Measurements from ENCODE around the gene WDR7. TPM values are rescaled to one million over a fixed set of nuclear protein-coding genes. Genes with fewer than 3 reads are reported as not detected.

Gene WDR7
- total and polyA plus RNA-seq, 10 of the 15 experiments (the other 5 are each of a cell fraction or from before 2014, with no cell fraction given): 2.8 to 16.5 (median 11.7) TPM

DNA sequence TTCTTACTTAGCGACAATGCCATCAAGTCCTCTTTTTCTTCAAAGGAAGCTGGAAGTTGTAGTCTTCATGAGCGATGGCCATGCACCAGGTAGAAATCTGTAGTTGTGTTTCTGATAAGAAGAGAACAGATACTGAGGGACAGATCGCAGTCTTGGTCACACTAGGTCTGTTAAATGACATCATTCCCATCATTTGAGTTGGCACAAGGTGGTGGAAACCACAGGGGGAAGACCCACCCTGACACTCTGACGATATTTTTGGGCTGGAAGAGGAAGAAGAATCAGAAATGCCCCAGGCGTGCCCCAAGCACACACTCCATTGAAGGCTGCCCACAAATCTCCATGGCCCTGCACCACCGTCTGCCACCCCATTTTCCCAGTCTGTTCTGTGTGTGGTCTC lies 406.7 kb downstream of the WDR7 start (continued):
- TF ChIP-seq TCF7 (IDR thresholded peaks at IDR 0.05; ENCODE audit: borderline replicate concordance) (0 out of 2 replicates have a peak, but pooled peaks have one; percentile 28), IRF5 (IDR thresholded peaks at IDR 0.05; ENCODE audit: borderline replicate concordance) (no peak), EGR1 (IDR thresholded peaks at IDR 0.05; ENCODE audit: borderline replicate concordance in 1 of 2, low read depth in 2 of 2, low read length in 2 of 2) (no peak), NRF1 (conservative IDR thresholded peaks at IDR 0.05; ENCODE audit: low read depth, low read length) (no peak), MTA3 (IDR thresholded peaks at IDR 0.05; ENCODE audit: borderline replicate concordance, low read length) (no peak), ATF7 (IDR thresholded peaks at IDR 0.05; ENCODE audit: low read depth) (peak; percentile 96), MTA2 (IDR thresholded peaks at IDR 0.05; ENCODE audit: low read depth) (peak; percentile 63; the same call in 1 of the 2 replicates), JUNB (IDR thresholded peaks at IDR 0.05) (peak; percentile 96), PML (IDR thresholded peaks at IDR 0.05; ENCODE audit: low read length) (no peak), IKZF2 (IDR thresholded peaks at IDR 0.05) (peak; percentile 52 to 66; a peak in 3 of 4 replicates), ZNF274 (IDR thresholded peaks at IDR 0.05; ENCODE audit: insufficient read depth, insufficient read length) (no peak), SIN3A (IDR thresholded peaks at IDR 0.05; ENCODE audit: low read depth, low read length) (no peak), CBFB (IDR thresholded peaks at IDR 0.05; ENCODE audit: low read depth) (peak; percentile 96)
- TF ChIP-seq, protein P1, sequence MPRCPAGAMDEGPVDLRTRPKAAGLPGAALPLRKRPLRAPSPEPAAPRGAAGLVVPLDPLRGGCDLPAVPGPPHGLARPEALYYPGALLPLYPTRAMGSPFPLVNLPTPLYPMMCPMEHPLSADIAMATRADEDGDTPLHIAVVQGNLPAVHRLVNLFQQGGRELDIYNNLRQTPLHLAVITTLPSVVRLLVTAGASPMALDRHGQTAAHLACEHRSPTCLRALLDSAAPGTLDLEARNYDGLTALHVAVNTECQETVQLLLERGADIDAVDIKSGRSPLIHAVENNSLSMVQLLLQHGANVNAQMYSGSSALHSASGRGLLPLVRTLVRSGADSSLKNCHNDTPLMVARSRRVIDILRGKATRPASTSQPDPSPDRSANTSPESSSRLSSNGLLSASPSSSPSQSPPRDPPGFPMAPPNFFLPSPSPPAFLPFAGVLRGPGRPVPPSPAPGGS (IDR thresholded peaks at IDR 0.05; ENCODE audit: borderline replicate concordance, insufficient read depth, low read depth, low read length, poor library complexity, severe bottlenecking): peak; percentile 39
- TF ChIP-seq, protein P2, sequence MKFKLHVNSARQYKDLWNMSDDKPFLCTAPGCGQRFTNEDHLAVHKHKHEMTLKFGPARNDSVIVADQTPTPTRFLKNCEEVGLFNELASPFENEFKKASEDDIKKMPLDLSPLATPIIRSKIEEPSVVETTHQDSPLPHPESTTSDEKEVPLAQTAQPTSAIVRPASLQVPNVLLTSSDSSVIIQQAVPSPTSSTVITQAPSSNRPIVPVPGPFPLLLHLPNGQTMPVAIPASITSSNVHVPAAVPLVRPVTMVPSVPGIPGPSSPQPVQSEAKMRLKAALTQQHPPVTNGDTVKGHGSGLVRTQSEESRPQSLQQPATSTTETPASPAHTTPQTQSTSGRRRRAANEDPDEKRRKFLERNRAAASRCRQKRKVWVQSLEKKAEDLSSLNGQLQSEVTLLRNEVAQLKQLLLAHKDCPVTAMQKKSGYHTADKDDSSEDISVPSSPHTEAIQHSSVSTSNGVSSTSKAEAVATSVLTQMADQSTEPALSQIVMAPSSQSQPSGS (IDR thresholded peaks at IDR 0.05; ENCODE audit: low read length): peak; percentile 80
- TF ChIP-seq, protein P3, sequence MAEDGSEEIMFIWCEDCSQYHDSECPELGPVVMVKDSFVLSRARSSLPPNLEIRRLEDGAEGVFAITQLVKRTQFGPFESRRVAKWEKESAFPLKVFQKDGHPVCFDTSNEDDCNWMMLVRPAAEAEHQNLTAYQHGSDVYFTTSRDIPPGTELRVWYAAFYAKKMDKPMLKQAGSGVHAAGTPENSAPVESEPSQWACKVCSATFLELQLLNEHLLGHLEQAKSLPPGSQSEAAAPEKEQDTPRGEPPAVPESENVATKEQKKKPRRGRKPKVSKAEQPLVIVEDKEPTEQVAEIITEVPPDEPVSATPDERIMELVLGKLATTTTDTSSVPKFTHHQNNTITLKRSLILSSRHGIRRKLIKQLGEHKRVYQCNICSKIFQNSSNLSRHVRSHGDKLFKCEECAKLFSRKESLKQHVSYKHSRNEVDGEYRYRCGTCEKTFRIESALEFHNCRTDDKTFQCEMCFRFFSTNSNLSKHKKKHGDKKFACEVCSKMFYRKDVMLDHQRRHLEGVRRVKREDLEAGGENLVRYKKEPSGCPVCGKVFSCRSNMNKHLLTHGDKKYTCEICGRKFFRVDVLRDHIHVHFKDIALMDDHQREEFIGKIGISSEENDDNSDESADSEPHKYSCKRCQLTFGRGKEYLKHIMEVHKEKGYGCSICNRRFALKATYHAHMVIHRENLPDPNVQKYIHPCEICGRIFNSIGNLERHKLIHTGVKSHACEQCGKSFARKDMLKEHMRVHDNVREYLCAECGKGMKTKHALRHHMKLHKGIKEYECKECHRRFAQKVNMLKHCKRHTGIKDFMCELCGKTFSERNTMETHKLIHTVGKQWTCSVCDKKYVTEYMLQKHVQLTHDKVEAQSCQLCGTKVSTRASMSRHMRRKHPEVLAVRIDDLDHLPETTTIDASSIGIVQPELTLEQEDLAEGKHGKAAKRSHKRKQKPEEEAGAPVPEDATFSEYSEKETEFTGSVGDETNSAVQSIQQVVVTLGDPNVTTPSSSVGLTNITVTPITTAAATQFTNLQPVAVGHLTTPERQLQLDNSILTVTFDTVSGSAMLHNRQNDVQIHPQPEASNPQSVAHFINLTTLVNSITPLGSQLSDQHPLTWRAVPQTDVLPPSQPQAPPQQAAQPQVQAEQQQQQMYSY (CRISPR knock-in tag; IDR thresholded peaks at IDR 0.05): no peak
- TF ChIP-seq, protein P4, sequence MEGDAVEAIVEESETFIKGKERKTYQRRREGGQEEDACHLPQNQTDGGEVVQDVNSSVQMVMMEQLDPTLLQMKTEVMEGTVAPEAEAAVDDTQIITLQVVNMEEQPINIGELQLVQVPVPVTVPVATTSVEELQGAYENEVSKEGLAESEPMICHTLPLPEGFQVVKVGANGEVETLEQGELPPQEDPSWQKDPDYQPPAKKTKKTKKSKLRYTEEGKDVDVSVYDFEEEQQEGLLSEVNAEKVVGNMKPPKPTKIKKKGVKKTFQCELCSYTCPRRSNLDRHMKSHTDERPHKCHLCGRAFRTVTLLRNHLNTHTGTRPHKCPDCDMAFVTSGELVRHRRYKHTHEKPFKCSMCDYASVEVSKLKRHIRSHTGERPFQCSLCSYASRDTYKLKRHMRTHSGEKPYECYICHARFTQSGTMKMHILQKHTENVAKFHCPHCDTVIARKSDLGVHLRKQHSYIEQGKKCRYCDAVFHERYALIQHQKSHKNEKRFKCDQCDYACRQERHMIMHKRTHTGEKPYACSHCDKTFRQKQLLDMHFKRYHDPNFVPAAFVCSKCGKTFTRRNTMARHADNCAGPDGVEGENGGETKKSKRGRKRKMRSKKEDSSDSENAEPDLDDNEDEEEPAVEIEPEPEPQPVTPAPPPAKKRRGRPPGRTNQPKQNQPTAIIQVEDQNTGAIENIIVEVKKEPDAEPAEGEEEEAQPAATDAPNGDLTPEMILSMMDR (IDR thresholded peaks at IDR 0.05 in 2 of 3, conservative IDR thresholded peaks at IDR 0.05 in 1 of 3; ENCODE audit: control insufficient read depth in 2 of 3, extremely low read depth in 1 of 3, insufficient read depth in 1 of 3, low read depth in 3 of 3, low read length in 3 of 3): no peak
- TF ChIP-seq, protein P5, sequence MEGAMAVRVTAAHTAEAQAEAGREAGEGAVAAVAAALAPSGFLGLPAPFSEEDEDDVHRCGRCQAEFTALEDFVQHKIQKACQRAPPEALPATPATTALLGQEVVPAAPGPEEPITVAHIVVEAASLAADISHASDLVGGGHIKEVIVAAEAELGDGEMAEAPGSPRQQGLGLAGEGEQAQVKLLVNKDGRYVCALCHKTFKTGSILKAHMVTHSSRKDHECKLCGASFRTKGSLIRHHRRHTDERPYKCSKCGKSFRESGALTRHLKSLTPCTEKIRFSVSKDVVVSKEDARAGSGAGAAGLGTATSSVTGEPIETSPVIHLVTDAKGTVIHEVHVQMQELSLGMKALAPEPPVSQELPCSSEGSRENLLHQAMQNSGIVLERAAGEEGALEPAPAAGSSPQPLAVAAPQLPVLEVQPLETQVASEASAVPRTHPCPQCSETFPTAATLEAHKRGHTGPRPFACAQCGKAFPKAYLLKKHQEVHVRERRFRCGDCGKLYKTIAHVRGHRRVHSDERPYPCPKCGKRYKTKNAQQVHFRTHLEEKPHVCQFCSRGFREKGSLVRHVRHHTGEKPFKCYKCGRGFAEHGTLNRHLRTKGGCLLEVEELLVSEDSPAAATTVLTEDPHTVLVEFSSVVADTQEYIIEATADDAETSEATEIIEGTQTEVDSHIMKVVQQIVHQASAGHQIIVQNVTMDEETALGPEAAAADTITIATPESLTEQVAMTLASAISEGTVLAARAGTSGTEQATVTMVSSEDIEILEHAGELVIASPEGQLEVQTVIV (IDR thresholded peaks at IDR 0.05; ENCODE audit: borderline replicate concordance, partially characterized antibody): no peak
